Astrocyte (in vitro differentiated cells and primary cell): ENCODE results near the gene DCC.
"Not testable (repeated sequence)": the region's sequence is repeated elsewhere in the genome, so short reads cannot be mapped to it uniquely, and the experiment has no call there.

Experiments used
- CTCF ChIP-seq: IDR thresholded peaks from 2 replicates; pipeline ENCODE4 v1.5.1; 2011; ENCODE audit warnings: low read depth, mild to moderate bottlenecking, inconsistent platforms, low read length, moderate library complexity; ENCODE audit not compliant: insufficient read depth
- EZH2 ChIP-seq: IDR thresholded peaks from 2 replicates; pipeline ENCODE4 v1.6.1; 2012; ENCODE audit warnings: mild to moderate bottlenecking, low read length, inconsistent platforms; ENCODE audit not compliant: insufficient read depth

GRCh38 chr18:52366851-52367250, 26.9 kb downstream of the DCC start:
- not testable (repeated sequence) for TF ChIP-seq CTCF, EZH2
